ENCODE data around the gene PRR14L. TPM values are rescaled to one million over a fixed set of nuclear protein-coding genes. Genes with fewer than 3 reads are reported as not detected.

PRR14L gene
- polyA plus RNA-seq, 1 donor from 2014 or later: 14.3 TPM

- Histone ChIP-seq H3K27ac (ENCODE audit: low read length) (no peak overlapping the region), H3K4me3 (ENCODE audit: low read length) (no peak overlapping the region), H3K9me2 (ENCODE audit: insufficient read depth, low read length) (no peaks in the 10 kb centered on the region), H3K79me2 (replicated peaks; ENCODE audit: insufficient read depth, low read length) (no peaks in the 10 kb centered on the region), H3K36me3 (ENCODE audit: insufficient read depth, low read length) (no peaks in the 10 kb centered on the region), H3K27me3 (ENCODE audit: insufficient read depth, low read depth, low read length) (no peaks in the 10 kb centered on the region), H4K20me1 (ENCODE audit: insufficient read depth) (no peaks in the 10 kb centered on the region), H3K9ac (ENCODE audit: low read length) (no peak overlapping the region), H3K9me3 (ENCODE audit: low read length) (no peaks in the 10 kb centered on the region), H3K4me2 (ENCODE audit: low read length) (no peak overlapping the region), H2AFZ (ENCODE audit: low read depth, low read length) (no peak overlapping the region), H3F3A (ENCODE audit: insufficient read depth, low read length, poor library complexity, severe bottlenecking) (no peaks in the 10 kb centered on the region)
- TF ChIP-seq TAF1 (IDR thresholded peaks at IDR 0.05; ENCODE audit: low read depth): no peak
- TF ChIP-seq POLR2AphosphoS5 (IDR thresholded peaks at IDR 0.05): no peak
- no peak for TF ChIP-seq REST (IDR thresholded peaks at IDR 0.05; ENCODE audit: borderline replicate concordance)
- TF ChIP-seq RAD21 (conservative IDR thresholded peaks at IDR 0.05): no peak
- no peak for TF ChIP-seq EP300 (conservative IDR thresholded peaks at IDR 0.05; ENCODE audit: poor library complexity, severe bottlenecking)
- no peak for TF ChIP-seq EZH2 (IDR thresholded peaks at IDR 0.05; ENCODE audit: borderline replicate concordance, insufficient read depth, low read length, poor library complexity, severe bottlenecking)
- no peak for TF ChIP-seq CTCF (IDR thresholded peaks at IDR 0.05; ENCODE audit: poor library complexity, severe bottlenecking)
- no peak for TF ChIP-seq SMC3 (conservative IDR thresholded peaks at IDR 0.05; ENCODE audit: poor library complexity)
- TF ChIP-seq MXI1 (conservative IDR thresholded peaks at IDR 0.05; ENCODE audit: poor library complexity, severe bottlenecking): no peak
Measured at GRCh38 chr22:31692186-31692886, 57.6 kb downstream of the PRR14L start.

DNA sequence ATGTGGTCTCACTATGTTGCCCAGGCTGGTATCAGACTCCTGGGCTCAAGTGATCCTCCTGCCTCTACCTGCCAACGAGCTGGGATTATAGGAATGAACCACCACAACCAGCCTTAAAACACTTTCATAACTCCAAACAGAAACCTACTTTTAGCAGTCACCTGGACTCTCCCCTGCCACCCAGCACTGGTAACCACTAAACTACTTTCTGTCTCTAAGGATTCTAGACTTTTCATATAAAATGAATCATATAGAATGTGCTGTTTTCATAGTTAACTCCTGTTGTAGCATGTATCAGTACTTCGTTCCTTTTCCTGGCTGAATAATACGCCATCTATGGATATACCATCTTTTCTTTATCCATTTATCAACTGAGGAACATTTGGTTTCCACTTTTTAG lies 58.5 kb downstream of the PRR14L start:
- Histone ChIP-seq H3K9me3 (ENCODE audit: low read length) (no peaks in the 10 kb centered on the region), H3F3A (ENCODE audit: insufficient read depth, low read length, poor library complexity, severe bottlenecking) (no peaks in the 10 kb centered on the region), H3K9ac (ENCODE audit: low read length) (no peak overlapping the region), H3K79me2 (replicated peaks; ENCODE audit: insufficient read depth, low read length) (no peaks in the 10 kb centered on the region), H3K36me3 (ENCODE audit: insufficient read depth, low read length) (no peaks in the 10 kb centered on the region), H3K27ac (ENCODE audit: low read length) (no peak overlapping the region), H4K20me1 (ENCODE audit: insufficient read depth) (no peaks in the 10 kb centered on the region), H2AFZ (ENCODE audit: low read depth, low read length) (no peak overlapping the region), H3K4me3 (ENCODE audit: low read length) (no peak overlapping the region), H3K9me2 (ENCODE audit: insufficient read depth, low read length) (no peaks in the 10 kb centered on the region), H3K4me2 (ENCODE audit: low read length) (no peak overlapping the region), H3K27me3 (ENCODE audit: insufficient read depth, low read depth, low read length) (no peaks in the 10 kb centered on the region)
- TF ChIP-seq MXI1 (conservative IDR thresholded peaks at IDR 0.05; ENCODE audit: poor library complexity, severe bottlenecking) (no peak), EP300 (conservative IDR thresholded peaks at IDR 0.05; ENCODE audit: poor library complexity, severe bottlenecking) (no peak), RAD21 (conservative IDR thresholded peaks at IDR 0.05) (no peak), SMC3 (conservative IDR thresholded peaks at IDR 0.05; ENCODE audit: poor library complexity) (no peak), REST (IDR thresholded peaks at IDR 0.05; ENCODE audit: borderline replicate concordance) (no peak), TAF1 (IDR thresholded peaks at IDR 0.05; ENCODE audit: low read depth) (no peak), EZH2 (IDR thresholded peaks at IDR 0.05; ENCODE audit: borderline replicate concordance, insufficient read depth, low read length, poor library complexity, severe bottlenecking) (no peak), POLR2AphosphoS5 (IDR thresholded peaks at IDR 0.05) (no peak), CTCF (IDR thresholded peaks at IDR 0.05; ENCODE audit: poor library complexity, severe bottlenecking) (no peak)

Measured in neural cell (in vitro differentiated cells).